Kidney (tissue), 14 donors: Measurements from ENCODE around the gene TSACC. TPM values are rescaled to one million over a fixed set of nuclear protein-coding genes. Genes with fewer than 3 reads are reported as not detected.
"Not testable (repeated sequence)": the region's sequence is repeated elsewhere in the genome, so short reads cannot be mapped to it uniquely, and the experiment has no call there.

Source experiments
- DNase-seq, 5 donors: peaks; one replicate each; pipeline ENCODE4 v3.0.0-alpha.2; 2013 to 2020
- FAIRE-seq: peaks from 2 replicates; lab custom pipeline; 2012; peaks lifted over from hg19 to GRCh38; lab: Jason Lieb, UNC
- H3K27ac ChIP-seq, 2 donors: one replicate each; pipeline ENCODE4 v1.7.0; 2013; ENCODE audit warnings: low read depth in 2 of 2, low read length in 2 of 2, inconsistent platforms in 1 of 2
- H3K27me3 ChIP-seq: one replicate; pipeline ENCODE4 v1.7.1; 2013; ENCODE audit warnings: low read length, inconsistent platforms; ENCODE audit not compliant: control insufficient read depth, insufficient read depth
- H3K36me3 ChIP-seq, 3 donors: one replicate each; pipeline versions ENCODE4 v1.7.0 to v1.7.1; 2013; ENCODE audit warnings: low read length in 3 of 3, control low read depth in 1 of 3, inconsistent platforms in 1 of 3; ENCODE audit not compliant: insufficient read depth in 3 of 3, control insufficient read depth in 2 of 3
- H3K4me1 ChIP-seq, 3 donors: one replicate each; pipeline versions ENCODE4 v1.7.0 to v1.7.1; 2013; ENCODE audit warnings: low read length in 3 of 3, inconsistent platforms in 1 of 3, low read depth in 1 of 3; ENCODE audit not compliant: control insufficient read depth in 2 of 3, insufficient read depth in 2 of 3
- H3K4me3 ChIP-seq, 3 donors: one replicate each; pipeline versions ENCODE4 v1.7.0 to v1.8.1; 2013; ENCODE audit warnings: low read length in 3 of 3, control low read depth in 1 of 3, inconsistent platforms in 1 of 3
- H3K9ac ChIP-seq, 3 donors: one replicate each; pipeline versions ENCODE4 v1.7.0 to v1.7.1; 2013; ENCODE audit warnings: low read length in 3 of 3, control low read depth in 1 of 3, inconsistent platforms in 1 of 3
- H3K9me3 ChIP-seq, 3 donors: one replicate each; pipeline versions ENCODE4 v1.7.0 to v1.7.1; 2013; ENCODE audit warnings: low read length in 3 of 3, control low read depth in 1 of 3, inconsistent platforms in 1 of 3; ENCODE audit not compliant: control insufficient read depth in 2 of 3, insufficient read depth in 1 of 3
- CTCF ChIP-seq: IDR thresholded peaks from 3 replicates; pipeline ENCODE4 v1.5.1; 2012; ENCODE audit warnings: mild to moderate bottlenecking, moderate library complexity, borderline replicate concordance; ENCODE audit not compliant: insufficient read depth; ENCODE audit errors: extremely low read depth
- intact Hi-C: fragments of 100-400 bp; cut with DNase I; formaldehyde crosslinking; loops from one replicate; pipeline ENCODE4 v1.11.1; 2022
- polyA plus RNA-seq: library from polyadenylated mRNA; stranded (reverse); fragments of 350-450 nt; fragmentation: Illumina TruSeq; extraction: RNeasy Lipid Tissue Mini Kit (QIAGEN cat#74804); gene quantifications from one replicate; pipeline ENCODE4 v1.2.3, GENCODE V29; 2014; ENCODE audit warnings: low read depth, low replicate concordance; ENCODE audit not compliant: insufficient read depth
- total RNA-seq: library from RNA; stranded (reverse); fragmentation: NEBNext Ultra II Directional; extraction: Animal tissue kit (Norgen Biotek cat#: 25700); gene quantifications from one replicate; pipeline ENCODE4 v1.2.1, GENCODE V29; 2021
- donor health status: control.
- donor health status: control.
- donor health status: control.
- donor health status: control.
- donor health status: control.
- donor health status: DM: yes; HTN: yes; CAD: no.
- donor health status: Normal renal cell carcinoma (clear cell type).

The TSACC gene
- total and polyA plus RNA-seq, 2 donors from 2014 or later: 1.1 TPM; not detected in 1

- TF ChIP-seq CTCF: no peak
- Histone ChIP-seq H3K4me3 (peak overlapping the region; percentile 84 to 97 (median 92)), H3K27me3 (no peaks in the 10 kb centered on the region), H3K36me3 (peaks cover 0 to 24% (median 6%) of the 10 kb centered on the region in 3 donors), H3K4me1 (peaks cover 0 to 11% (median 6%) of the 10 kb centered on the region in 3 donors), H3K9me3 (no peaks in the 10 kb centered on the region), H3K27ac (peak overlapping the region; percentile 82 to 85), H3K9ac (peak overlapping the region; percentile 41 to 90 (median 52))
- DNase-seq (no peak), FAIRE-seq (no peak)
- intact Hi-C loops: no loop called here
Observed at GRCh38 chr1:156337888-156338179, 492 bp upstream of the TSACC start.

- H3K9me3 ChIP-seq: no peaks in the 10 kb centered on the region
- no peak overlapping the region for H3K27ac ChIP-seq
- intact Hi-C loops: no loop called here
- H3K4me3 ChIP-seq: no peak overlapping the region
- no peaks in the 10 kb centered on the region for H3K4me1 ChIP-seq
- no peaks in the 10 kb centered on the region for H3K27me3 ChIP-seq
- no peaks in the 10 kb centered on the region for H3K36me3 ChIP-seq
- no peak overlapping the region for H3K9ac ChIP-seq
- TF ChIP-seq CTCF: no peak
- DNase-seq (no peak), FAIRE-seq (no peak)
Observed at GRCh38 chr1:156342166-156342955, 4.0 kb downstream of the TSACC start.

- intact Hi-C loops: no loop called here
- no peaks in the 10 kb centered on the region for H3K27me3 ChIP-seq
- no peak overlapping the region for H3K9ac ChIP-seq
- H3K27ac ChIP-seq: no peak overlapping the region
- no peak for DNase-seq
- no peak overlapping the region for H3K4me3 ChIP-seq
- H3K4me1 ChIP-seq: no peaks in the 10 kb centered on the region
- no peak for TF ChIP-seq CTCF
- H3K9me3 ChIP-seq: no peaks in the 10 kb centered on the region
- no peaks in the 10 kb centered on the region for H3K36me3 ChIP-seq
- no peak for FAIRE-seq
Observed at GRCh38 chr1:156344409-156344808, 6.1 kb downstream of the TSACC start.

- H3K27ac ChIP-seq, H3K27me3 ChIP-seq, H3K9me3 ChIP-seq, intact Hi-C loops, H3K9ac ChIP-seq, H3K4me3 ChIP-seq, H3K36me3 ChIP-seq, H3K4me1 ChIP-seq, DNase-seq, FAIRE-seq: not testable (repeated sequence)
Observed at GRCh38 chr1:156346035-156346434, 7.7 kb downstream of the TSACC start.
